ENCODE data around the gene FOXN3. TPM values are rescaled to one million over a fixed set of nuclear protein-coding genes. Genes with fewer than 3 reads are reported as not detected.

FOXN3 gene
- total RNA-seq, 6 experiments from 2014 or later = 41.5 to 74.2 (median 55.8) TPM

- TF ChIP-seq POLR2A (IDR thresholded peaks at IDR 0.05) (no peak), CTCF (IDR thresholded peaks at IDR 0.05) (no peak)
- DNase-seq (no peak), ATAC-seq (peak in 3 of 4 donors; percentile 18 to 38 (median 25))
- no peaks in the 10 kb centered on the region for H3K9me3 ChIP-seq
- peaks cover 0 to 41% (median 6%) of the 10 kb centered on the region in 4 donors for H3K4me1 ChIP-seq
- intact Hi-C loops (cut with DNase I) = no loop called here
- 31% methylated on average over 13 of the region's 14 CpGs for WGBS (ENCODE audit: insufficient coverage, low coverage, low lambda C conversion rate, missing lambda C conversion rate)
- no peaks in the 10 kb centered on the region for H3K27me3 ChIP-seq
- H3K27ac ChIP-seq = peak overlapping the region; percentile 36 to 70 (median 69)
- H3K36me3 ChIP-seq = no peaks in the 10 kb centered on the region
- H3K4me3 ChIP-seq = peak overlapping the region; percentile 19 to 35 (median 20)
Measured at GRCh38 chr14:89429199-89430181, 12.5 kb upstream of the FOXN3 start.

GRCh38 chr14:89428546-89429198 is 11.6 kb upstream of the FOXN3 start:
- Histone ChIP-seq H3K4me3 (no peak overlapping the region), H3K27me3 (no peaks in the 10 kb centered on the region), H3K27ac (peak overlapping the region in 2 of 3 donors; percentile 69 to 70), H3K36me3 (no peaks in the 10 kb centered on the region), H3K9me3 (no peaks in the 10 kb centered on the region), H3K4me1 (peaks cover 0 to 41% (median 6%) of the 10 kb centered on the region in 4 donors)
- peak in 1 of 4 donors; percentile 13 for ATAC-seq
- intact Hi-C loops (cut with DNase I) = no loop called here
- 44% methylated on average over 3 of the region's 17 CpGs for WGBS (ENCODE audit: insufficient coverage, low coverage, low lambda C conversion rate, missing lambda C conversion rate)
- DNase-seq = no peak
- no peak for TF ChIP-seq CTCF (IDR thresholded peaks at IDR 0.05)
- no peak for TF ChIP-seq POLR2A (IDR thresholded peaks at IDR 0.05)

- WGBS (ENCODE audit: insufficient coverage, low coverage, low lambda C conversion rate, missing lambda C conversion rate) = 65% methylated on average over 2 of the region's 2 CpGs
- peaks cover 0 to 44% (median 6%) of the 10 kb centered on the region in 4 donors for H3K4me1 ChIP-seq
- DNase-seq (no peak), ATAC-seq (peak in 1 of 4 donors; percentile 32)
- no peaks in the 10 kb centered on the region for H3K9me3 ChIP-seq
- no peak for TF ChIP-seq CTCF (IDR thresholded peaks at IDR 0.05)
- no peak for TF ChIP-seq POLR2A (IDR thresholded peaks at IDR 0.05)
- H3K4me3 ChIP-seq = no peak overlapping the region
- intact Hi-C loops (cut with DNase I) = no loop called here
- H3K36me3 ChIP-seq = no peaks in the 10 kb centered on the region
- no peaks in the 10 kb centered on the region for H3K27me3 ChIP-seq
- peak overlapping the region in 2 of 3 donors; percentile 16 to 70 for H3K27ac ChIP-seq
Measured at GRCh38 chr14:89428173-89428523, 11.1 kb upstream of the FOXN3 start.

GRCh38 chr14:89427426-89428172 is 10.6 kb upstream of the FOXN3 start:
- Histone ChIP-seq H3K36me3 (no peaks in the 10 kb centered on the region), H3K9me3 (no peaks in the 10 kb centered on the region), H3K4me3 (no peak overlapping the region), H3K27me3 (no peaks in the 10 kb centered on the region), H3K27ac (peak overlapping the region in 2 of 3 donors; percentile 16 to 70), H3K4me1 (peaks cover 0 to 49% (median 6%) of the 10 kb centered on the region in 4 donors)
- intact Hi-C loops (cut with DNase I) = no loop called here
- peak; percentile 45 to 75 (median 58) for ATAC-seq
- DNase-seq = peak; percentile 54 to 85 (median 82)
- 44% methylated on average over 9 of the region's 11 CpGs for WGBS (ENCODE audit: insufficient coverage, low coverage, low lambda C conversion rate, missing lambda C conversion rate)
- TF ChIP-seq POLR2A (IDR thresholded peaks at IDR 0.05) = no peak
- TF ChIP-seq CTCF (IDR thresholded peaks at IDR 0.05) = no peak
